Erythroblast (primary cell): ENCODE results near the gene SH3RF1.

Experiments used
- GATA1 ChIP-seq: IDR thresholded peaks from 2 replicates; pipeline ENCODE4 v1.6.1; 2011; ENCODE audit warnings: low read depth, mild to moderate bottlenecking, control low read depth, low read length, moderate library complexity
- POLR2A ChIP-seq: IDR thresholded peaks from 2 replicates; pipeline ENCODE4 v1.6.1; 2011; ENCODE audit warnings: mild to moderate bottlenecking, low read length

DNA sequence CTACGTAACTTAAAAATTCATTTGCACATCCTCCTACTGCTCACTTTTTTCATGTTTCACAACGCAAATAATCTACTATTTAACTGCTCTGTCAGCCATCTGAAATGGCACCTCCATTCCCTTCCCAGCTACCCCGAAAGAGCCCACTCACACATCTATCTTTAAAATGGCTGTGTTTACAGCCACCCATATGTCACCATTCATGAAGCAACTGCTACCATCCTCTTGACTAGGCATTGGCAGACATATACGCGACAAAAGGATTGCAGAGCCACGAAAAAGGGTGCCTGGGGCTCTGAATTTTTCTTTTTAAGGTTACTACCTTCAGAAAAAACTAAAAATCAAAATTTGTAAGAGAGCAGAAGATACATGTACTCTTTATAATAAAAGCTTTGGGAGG is 11.5 kb downstream of the SH3RF1 start:
- no peak for TF ChIP-seq POLR2A
- TF ChIP-seq GATA1, result no peak
